GM12892 (cell line): ENCODE results near the gene ACKR2.

ENCODE experiments used
- POLR2A ChIP-seq: IDR thresholded peaks from 2 replicates; pipeline ENCODE4 v1.6.1; 2011; ENCODE audit warnings: low read depth, low read length, control low read depth
- POLR2AphosphoS5 ChIP-seq: IDR thresholded peaks from 2 replicates; pipeline ENCODE4 v1.6.1; 2011; ENCODE audit warnings: low read depth, low read length, control low read depth

GRCh38 chr3:42841332-42841731, 32.1 kb downstream of the ACKR2 start:
- TF ChIP-seq POLR2AphosphoS5 (no peak), POLR2A (no peak)
